Activated CD4-positive, alpha-beta T cell treated with anti-CD3 and anti-CD28 coated beads, Interleukin-2, amount 50 U/mL, for 24 hours (primary cell): ENCODE data around the gene ETV7.
"Not testable (repeated sequence)": the region's sequence is repeated elsewhere in the genome, so short reads cannot be mapped to it uniquely, and the experiment has no call there.

Experiments
- DNase-seq, 2 donors: peaks; one replicate each; pipeline ENCODE4 v3.0.0-alpha.2; 2020; ENCODE audit warnings: low read depth in 1 of 2, low spot score in 1 of 2

The ETV7 gene

GRCh38 chr6:36343109-36343680 is 44.3 kb downstream of the ETV7 start:
- no peak for DNase-seq

DNA sequence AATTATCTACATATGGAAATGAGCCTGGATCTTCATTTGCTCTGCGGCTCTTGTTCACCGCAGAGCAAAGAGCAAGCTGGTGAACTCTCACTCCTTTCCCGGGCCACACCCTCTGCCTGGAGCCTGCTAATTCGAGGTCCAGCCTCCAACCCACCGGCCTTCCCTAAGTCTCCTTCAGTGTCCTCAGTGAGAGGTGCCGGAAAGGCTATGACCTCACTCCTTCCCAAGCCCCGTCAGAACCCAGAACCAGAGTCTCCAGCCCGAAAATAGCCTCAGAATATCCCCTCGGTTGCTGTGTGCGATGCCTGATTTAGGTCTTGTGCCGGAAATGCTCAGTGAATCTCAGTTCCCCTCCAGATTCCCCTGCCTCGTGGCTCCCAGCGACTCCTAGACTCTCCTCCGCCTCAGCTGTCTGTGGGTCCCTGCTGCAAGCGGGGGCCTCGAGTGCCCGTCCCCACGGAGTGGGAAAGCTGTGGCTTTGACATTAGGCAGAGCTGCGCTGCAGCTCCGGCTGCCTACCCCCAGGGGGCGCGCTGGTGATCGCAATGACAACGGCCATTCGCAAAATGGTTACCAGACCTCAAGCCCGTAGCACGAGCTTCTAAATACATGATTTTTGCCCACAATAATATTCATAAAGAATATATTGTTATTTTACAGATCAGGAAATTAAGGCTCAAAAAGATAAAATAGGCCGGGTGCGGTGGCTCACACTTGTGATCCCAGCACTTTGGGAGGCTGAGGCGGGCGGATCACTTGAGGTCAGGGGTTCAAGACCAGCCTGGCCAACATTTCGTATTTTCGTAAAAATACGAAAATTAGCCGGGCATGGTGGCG is 46.6 kb downstream of the ETV7 start:
- peak; percentile 57 to 65 for DNase-seq

GRCh38 chr6:36340306-36340617 is 47.2 kb downstream of the ETV7 start:
- DNase-seq = no peak

DNA sequence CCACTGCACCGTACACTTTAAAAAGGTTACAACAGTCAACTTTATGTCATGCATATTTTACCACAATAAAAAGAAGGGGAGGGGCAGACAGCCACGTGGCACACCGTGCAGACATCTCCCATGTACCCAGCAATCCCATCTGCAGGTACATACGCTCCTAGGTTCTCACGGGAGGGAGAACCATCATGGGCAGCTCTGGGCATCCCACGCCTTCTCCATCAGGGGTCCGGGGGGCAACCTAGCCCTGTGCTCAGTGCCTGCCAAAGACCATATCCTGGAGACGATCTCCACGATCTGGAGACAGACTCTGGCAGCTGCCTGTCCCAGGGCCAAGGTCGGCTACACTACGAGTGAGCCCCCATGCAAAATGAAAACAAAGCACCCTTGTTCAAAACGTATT is 48.3 kb downstream of the ETV7 start:
- no peak for DNase-seq

GRCh38 chr6:36338223-36338622 is 49.2 kb downstream of the ETV7 start:
- DNase-seq = not testable (repeated sequence)

DNA sequence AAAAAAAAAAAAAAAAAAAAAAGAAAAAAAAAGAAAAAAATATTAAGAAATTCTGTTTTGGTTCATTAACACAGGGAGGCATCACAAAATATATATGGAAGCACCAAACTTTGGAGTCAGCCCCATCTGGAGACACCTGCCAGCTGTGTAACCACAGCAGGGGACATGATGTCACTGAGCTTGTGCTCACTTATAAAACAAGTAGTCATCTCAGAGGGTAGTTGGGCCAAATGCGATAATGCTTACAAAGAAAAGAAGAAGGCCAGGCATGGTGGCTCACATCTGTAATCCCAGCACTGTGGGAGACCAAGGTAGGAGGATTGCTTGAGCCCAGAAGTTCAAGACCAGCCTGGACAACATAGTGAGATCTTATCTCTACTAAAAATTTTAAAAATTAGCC is 49.7 kb downstream of the ETV7 start:
- no peak for DNase-seq

GRCh38 chr6:36336779-36337241 is 50.7 kb downstream of the ETV7 start, which contains the start of gene BNIP5:
Gene BNIP5, minus strand, starts transcription at chr6:36336888. Its CDS starts 6,198 bp downstream, at chr6:36330690.
- no peak for DNase-seq

DNA sequence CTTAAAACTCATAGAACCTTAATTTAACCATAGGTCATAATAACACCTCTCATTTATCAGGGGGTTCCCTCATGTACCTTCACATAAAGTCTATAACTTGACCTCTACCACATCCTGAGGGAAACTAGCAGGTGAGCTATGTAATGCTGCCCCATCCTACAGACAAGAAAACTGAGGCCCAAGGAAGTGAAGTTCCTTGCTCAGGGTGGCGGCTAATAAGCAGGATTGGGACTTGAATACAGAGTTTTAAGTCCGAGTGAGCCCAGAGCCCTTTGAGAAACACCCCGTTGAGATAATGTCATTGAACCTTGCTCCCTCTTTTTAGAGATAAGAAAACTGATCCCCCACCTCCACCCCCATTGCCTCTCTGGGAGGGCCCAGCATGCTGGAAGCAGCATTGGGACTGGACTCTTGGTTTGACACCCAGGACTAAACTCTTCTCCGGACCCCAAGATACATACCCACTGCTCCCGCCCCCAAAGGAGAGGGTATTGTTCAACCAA is 51.2 kb downstream of the ETV7 start:
- no peak for DNase-seq

GRCh38 chr6:36335465-36336207 is 51.8 kb downstream of the ETV7 start:
- DNase-seq = no peak

GRCh38 chr6:36334832-36335459 is 52.5 kb downstream of the ETV7 start:
- DNase-seq = no peak

- no peak for DNase-seq
Observed at GRCh38 chr6:36333931-36334725, 53.3 kb downstream of the ETV7 start.

DNA sequence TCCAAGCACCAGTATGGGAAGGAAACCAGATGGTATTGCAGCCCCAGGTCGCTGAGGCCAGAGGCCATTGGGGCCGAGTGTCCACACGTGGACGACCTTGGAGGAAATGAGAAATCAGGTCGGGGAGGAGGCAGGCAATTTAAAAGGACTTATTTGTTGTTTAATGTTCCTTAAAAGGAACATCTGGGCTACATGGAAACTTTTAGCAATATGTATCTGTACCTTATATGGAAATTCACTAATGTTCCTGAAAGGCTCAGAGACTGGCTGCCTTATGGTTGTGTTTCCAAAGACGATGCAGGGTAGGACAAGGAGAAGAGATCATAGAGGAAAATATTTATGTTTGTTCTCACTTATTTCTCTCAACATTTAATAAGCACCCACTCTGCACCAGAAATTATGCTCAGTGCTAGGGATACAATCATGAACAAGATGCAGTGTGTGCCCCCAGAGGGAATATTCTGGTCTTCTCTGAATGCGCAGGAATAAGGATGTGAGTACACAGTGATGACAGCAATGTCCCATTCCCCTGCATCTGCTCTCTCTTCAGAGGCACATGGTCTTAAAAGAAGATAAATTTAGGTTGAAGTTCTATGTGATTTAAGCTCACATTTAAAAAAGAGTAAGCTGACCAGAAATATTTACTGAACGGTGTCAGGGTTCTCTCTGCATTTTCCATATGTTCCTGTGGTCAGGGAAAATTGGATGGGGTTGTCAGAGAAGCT is 54.1 kb downstream of the ETV7 start:
- no peak for DNase-seq

DNA sequence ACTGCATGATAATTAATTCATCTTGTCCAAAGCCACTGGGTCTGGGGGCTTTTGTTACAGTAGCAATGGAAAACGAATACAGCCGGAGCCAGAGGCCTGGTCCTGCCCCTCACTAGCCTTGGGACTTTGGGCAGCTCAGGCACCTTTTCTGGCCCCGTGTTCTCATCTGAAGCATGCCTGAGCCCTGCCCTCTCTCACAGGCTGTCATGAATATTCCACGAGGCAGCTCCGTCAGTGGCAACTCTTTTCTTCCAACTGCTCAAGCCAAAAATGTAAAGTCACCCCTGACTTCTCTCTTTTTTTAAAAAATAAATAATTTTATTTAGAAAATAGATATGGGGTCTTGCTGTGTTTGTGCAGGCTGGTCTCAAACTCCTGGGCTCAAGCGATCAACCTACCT is 56.1 kb downstream of the ETV7 start:
- DNase-seq = no peak

- DNase-seq = no peak
Observed at GRCh38 chr6:36330366-36330765, 57.1 kb downstream of the ETV7 start.

- DNase-seq = no peak
Observed at GRCh38 chr6:36329798-36330291, 57.6 kb downstream of the ETV7 start.

DNA sequence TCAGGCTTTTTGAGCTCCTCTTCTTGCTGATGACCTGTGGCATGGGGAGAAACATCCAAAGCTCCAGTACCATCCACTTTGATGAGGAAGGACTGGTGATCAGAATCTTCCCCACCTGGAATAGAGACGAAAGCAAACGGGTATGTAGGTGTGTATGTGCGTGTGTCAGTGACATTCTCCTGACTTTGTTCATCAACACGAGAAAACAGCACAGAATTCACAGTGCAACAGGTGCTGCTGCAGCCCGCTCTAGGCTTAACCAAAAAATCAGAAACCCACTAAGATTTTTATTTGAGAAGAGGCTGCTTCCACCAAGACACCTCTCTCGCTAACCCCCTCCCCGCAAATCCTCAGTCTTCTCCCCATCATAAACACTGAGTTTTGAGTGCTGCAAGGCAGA is 58.9 kb downstream of the ETV7 start:
- no peak for DNase-seq

GRCh38 chr6:36327919-36328236 is 59.6 kb downstream of the ETV7 start:
- DNase-seq = no peak

GRCh38 chr6:36327226-36327918 is 60.1 kb downstream of the ETV7 start:
- DNase-seq = no peak

- no peak for DNase-seq
Observed at GRCh38 chr6:36326356-36326995, 61.0 kb downstream of the ETV7 start.
